GM21367 (cell line): Measurements from ENCODE around the gene PRKCZ.
"Not testable (repeated sequence)": the region's sequence is repeated elsewhere in the genome, so short reads cannot be mapped to it uniquely, and the experiment has no call there.

Experiments
- ATAC-seq: cut with Tn5 transposase; IDR thresholded peaks from one replicate; pipeline ENCODE4 v1.9.1; 2021; ENCODE audit not compliant: unreplicated experiment

The PRKCZ gene

GRCh38 chr1:2084306-2084705 is 34.1 kb downstream of the PRKCZ start:
- no peak for ATAC-seq

DNA sequence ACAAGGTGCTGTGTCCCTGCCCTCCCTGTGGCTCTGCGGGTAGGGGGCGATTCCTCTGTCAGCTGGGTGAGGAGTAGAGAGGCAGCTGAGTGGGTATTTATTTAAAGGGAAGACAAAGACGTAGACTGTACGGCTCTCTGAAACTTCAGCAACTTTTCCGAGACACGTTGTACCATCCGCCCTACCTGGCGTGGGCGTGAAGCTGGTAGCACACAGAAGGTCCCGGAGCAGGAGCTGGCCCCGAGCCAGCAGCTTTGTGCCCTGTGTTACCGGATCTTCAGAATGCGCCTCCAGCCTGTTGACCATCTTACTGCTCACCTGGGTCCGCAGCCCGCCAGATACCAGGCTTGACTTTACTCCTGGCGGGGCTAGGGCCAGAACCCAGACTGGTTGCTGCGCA is 34.9 kb downstream of the PRKCZ start:
- ATAC-seq = no peak

GRCh38 chr1:2086446-2087078 is 36.4 kb downstream of the PRKCZ start:
- no peak for ATAC-seq

DNA sequence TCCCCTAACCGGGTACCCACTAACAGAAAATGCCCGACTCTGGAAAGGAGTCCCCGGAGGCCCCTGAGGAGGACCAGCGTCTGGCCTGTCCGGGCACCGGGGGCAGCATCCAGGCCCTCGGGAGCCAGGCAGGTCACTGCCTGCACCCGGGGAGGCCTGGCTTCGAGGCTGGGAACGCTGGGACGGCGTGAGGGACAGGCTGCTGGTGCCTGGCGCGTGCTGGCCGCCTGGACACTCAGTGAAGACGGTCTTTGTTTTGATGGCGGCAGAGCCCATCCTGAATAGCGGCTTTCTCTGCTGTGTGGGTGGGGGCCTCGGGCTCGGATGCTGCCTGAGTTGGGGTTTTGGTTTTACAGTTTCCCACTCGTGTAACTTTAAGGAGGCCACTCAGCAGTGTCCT is 37.6 kb downstream of the PRKCZ start:
- ATAC-seq = no peak

GRCh38 chr1:2088458-2088857 is 38.2 kb downstream of the PRKCZ start:
- ATAC-seq = no peak

- no peak for ATAC-seq
These were observed 38.8 kb downstream of the PRKCZ start for GRCh38 chr1:2089051-2089450.

GRCh38 chr1:2090216-2090890 is 40.1 kb downstream of the PRKCZ start:
- ATAC-seq = no peak

DNA sequence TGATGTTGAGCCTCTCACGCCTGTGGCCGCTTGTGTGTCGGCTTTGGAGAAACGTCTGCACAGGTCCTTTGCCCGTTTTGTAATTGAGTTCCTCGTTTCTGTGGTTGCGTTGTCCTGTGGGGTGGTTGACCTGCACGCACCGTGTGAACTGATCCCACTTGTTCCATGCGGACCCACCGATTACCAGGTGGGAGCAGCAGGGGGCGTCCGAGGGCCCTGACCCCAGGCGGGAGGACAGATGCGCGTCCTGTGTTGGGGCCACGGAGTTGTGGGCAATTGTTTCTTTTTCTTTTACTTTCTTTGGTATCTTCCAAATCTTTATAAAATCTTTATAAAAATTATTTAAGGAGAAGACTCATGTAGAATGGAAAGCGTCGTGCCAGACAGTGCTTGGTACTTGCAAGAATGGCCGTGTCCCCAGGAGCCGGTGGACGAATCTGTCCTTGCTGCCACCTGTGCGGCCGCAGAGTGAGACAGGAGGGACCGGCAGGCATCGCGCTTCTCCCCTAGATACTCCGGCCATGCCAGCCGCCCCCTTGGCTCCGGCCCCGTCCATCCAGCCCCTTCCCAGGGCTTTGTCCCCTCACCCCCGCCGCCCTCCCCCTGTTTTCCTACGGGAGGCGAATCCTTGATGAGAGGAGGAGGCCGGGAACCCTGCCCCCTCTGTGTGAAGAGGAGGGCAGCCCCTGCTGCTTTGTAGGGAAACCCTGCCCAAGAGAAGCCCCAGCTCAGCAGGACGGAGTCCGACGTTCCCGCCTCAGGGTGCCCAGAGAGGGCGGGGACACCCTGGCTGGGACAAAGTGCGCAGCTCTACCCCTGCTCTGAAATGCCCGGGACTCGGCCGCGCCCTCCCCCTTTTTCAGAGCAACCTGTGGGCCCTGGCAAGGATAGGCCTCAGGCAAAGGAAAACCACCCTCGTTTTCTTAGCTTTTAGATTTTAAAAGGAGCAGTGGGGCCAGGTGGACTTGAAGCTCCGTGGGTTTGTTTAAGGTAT is 41.7 kb downstream of the PRKCZ start:
- ATAC-seq = no peak

GRCh38 chr1:2093055-2093454 is 42.8 kb downstream of the PRKCZ start:
- ATAC-seq = no peak

DNA sequence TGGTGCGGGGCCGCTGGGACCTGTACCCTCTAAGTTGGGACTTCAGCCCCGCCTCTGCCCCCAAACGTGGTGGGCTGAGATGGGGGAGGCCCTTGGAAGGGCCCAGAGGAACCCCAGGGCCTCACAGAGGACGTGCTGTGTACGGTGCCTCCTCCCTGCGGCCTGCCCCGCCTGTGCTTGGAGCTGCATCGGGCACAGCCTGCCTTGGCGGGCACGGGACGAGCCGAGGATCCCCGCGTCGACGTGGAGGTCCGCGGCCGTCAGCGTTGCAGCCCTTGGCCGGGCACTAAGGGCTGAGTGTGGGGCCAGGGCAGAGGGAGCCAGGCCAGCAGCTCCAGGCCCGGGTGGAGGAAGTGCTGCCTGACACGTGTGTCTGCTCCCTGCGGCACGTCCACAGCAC is 43.4 kb downstream of the PRKCZ start:
- no peak for ATAC-seq

DNA sequence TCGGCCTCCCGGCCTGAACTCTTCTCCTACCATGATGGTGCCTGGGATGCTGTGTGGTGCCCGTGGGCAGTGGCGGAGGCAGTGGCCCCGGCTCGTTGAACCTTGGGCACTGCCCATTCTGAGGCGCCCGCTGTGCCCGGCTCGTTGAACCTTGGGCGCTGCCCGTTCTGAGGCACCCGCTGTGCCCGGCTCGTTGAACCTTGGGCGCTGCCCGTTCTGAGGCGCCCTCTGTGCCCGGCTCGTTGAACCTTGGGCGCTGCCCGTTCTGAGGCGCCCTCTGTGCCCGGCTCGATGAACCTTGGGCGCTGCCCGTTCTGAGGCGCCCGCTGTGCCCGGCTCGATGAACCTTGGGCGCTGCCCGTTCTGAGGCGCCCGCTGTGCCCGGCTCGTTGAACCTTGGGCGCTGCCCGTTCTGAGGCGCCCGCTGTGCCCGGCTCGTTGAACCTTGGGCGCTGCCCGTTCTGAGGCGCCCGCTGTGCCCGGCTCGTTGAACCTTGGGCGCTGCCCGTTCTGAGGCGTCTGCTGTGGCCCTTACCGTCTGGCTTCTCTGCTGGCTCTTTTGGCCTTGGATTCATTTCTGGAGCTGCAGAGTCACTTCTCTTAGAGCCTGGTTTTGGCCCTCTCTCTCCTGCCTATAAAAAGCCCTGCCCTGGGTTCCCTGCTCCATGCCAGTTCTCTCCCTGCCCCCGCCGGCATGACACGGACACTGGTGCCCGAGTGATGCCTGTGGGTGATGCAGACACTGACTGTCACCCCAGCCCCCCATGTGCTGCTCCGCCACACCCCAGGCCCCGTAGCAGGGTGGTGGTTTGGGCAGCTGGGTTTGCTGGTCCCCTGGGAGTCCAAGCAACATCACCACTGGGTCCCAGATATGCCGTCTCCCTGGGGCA is 44.3 kb downstream of the PRKCZ start:
- not testable (repeated sequence) for ATAC-seq

GRCh38 chr1:2095394-2095793 is 45.2 kb downstream of the PRKCZ start:
- ATAC-seq = no peak

GRCh38 chr1:2095981-2096736 is 45.9 kb downstream of the PRKCZ start:
- no peak for ATAC-seq

DNA sequence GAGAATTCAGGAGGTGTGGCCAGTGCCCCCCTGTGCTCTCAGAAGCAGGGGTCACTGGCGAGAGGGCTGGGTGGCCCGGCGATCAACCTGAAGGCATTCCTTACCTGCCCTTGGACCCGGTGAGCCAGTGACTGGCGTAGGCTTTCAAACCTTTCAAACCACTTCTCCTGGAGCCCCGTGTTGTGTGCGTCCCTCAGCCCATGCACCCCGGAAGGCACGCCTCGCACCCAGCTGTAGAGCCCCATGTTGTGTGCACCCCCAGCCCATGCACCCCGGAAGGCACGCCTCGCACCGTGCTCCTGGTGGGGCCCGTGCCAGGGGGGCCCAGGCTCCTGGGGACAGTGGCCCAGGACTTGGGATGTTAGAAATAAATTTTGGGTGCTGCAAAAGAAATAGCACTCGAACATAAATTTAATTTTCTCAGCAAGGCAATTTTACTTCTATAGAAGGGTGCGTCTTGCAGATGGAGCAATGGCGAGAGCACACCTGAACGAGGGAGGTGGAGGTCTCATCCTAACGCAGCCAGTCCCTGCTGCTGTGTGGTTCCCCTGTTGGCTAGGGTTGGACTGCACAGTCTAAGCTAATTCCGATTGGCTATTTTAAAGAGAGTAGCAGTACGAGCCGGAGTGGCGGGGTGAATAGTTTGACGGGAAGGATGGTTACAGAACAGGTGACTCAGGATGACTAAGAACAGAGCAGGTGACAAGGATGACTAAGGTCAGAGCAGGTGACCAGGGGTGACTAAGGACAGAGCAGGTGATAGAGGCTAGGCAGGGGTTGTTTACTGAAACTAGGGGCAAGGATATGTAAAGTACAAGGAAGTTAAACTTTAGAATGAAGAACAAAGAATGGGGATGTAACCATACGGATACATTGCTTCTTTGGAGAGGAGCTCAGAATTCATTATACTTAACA is 47.4 kb downstream of the PRKCZ start:
- ATAC-seq = no peak

DNA sequence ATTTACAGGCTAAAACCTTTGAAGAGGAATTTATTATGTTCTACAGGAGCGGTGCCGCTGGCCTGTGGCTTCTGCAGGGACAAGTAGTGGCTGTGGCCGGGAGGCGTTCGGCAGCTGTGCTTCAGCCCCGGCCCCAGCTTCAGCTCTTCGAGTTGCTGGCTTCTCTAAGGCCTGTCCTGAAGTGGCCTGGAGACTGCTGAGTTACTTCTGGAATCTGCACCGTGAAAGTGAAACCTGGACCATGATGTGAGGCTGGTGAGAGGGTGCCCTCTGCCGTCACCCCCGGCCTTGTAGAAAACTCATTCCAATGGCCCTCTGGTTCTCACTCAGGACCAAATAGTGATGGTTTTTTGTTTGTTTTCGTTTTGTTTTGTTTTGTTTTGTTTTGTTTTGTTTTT is 48.1 kb downstream of the PRKCZ start:
- no peak for ATAC-seq

- ATAC-seq = no peak
These were observed 48.9 kb downstream of the PRKCZ start for GRCh38 chr1:2098839-2099785.

- ATAC-seq = no peak
These were observed 49.9 kb downstream of the PRKCZ start for GRCh38 chr1:2099886-2100779.
